Stimulated activated CD4-positive, alpha-beta T cell treated with anti-CD3 and anti-CD28 coated beads, Interleukin-1b, Interleukin-23, amount 100 ng/mL, for 24 hours (primary cell): Measurements from ENCODE around the gene ARHGEF37.

Experiments
- DNase-seq, 4 experiments: peaks; one replicate each; pipeline ENCODE4 v3.0.0-alpha.2; 2020; ENCODE audit warnings: low read depth in 4 of 4, low spot score in 1 of 4

Gene ARHGEF37

GRCh38 chr5:149623473-149623872, 42.2 kb downstream of the ARHGEF37 start:
- no peak for DNase-seq

- no peak for DNase-seq
Observed at GRCh38 chr5:149627070-149627469, 45.8 kb downstream of the ARHGEF37 start.

- no peak for DNase-seq
Observed at GRCh38 chr5:149628221-149628620, 46.9 kb downstream of the ARHGEF37 start.

GRCh38 chr5:149628846-149629388, 47.6 kb downstream of the ARHGEF37 start:
- no peak for DNase-seq

GRCh38 chr5:149629421-149629820, 48.1 kb downstream of the ARHGEF37 start:
- DNase-seq, result no peak

GRCh38 chr5:149630337-149630736, 49.0 kb downstream of the ARHGEF37 start:
- DNase-seq, result no peak

- no peak for DNase-seq
Observed at GRCh38 chr5:149631506-149631905, 50.2 kb downstream of the ARHGEF37 start.

GRCh38 chr5:149632311-149633251, 51.3 kb downstream of the ARHGEF37 start:
- DNase-seq, result no peak

- no peak for DNase-seq
Observed at GRCh38 chr5:149633476-149634350, 52.4 kb downstream of the ARHGEF37 start.

GRCh38 chr5:149635394-149635793, 54.1 kb downstream of the ARHGEF37 start:
- no peak for DNase-seq

GRCh38 chr5:149636191-149636860, 55.0 kb downstream of the ARHGEF37 start:
- DNase-seq, result no peak

GRCh38 chr5:149636861-149637246, 55.6 kb downstream of the ARHGEF37 start:
- peak in 1 of 4 experiments; percentile 56 for DNase-seq

GRCh38 chr5:149638136-149638535, 56.8 kb downstream of the ARHGEF37 start:
- DNase-seq, result no peak

GRCh38 chr5:149638546-149639241, 57.4 kb downstream of the ARHGEF37 start:
- no peak for DNase-seq

GRCh38 chr5:149639737-149640136, 58.4 kb downstream of the ARHGEF37 start:
- no peak for DNase-seq

- DNase-seq, result no peak
Observed at GRCh38 chr5:149640350-149640999, 59.2 kb downstream of the ARHGEF37 start.

GRCh38 chr5:149641000-149641576, 59.8 kb downstream of the ARHGEF37 start:
- DNase-seq, result no peak

GRCh38 chr5:149641600-149641999, 60.3 kb downstream of the ARHGEF37 start:
- no peak for DNase-seq

- DNase-seq, result no peak
Observed at GRCh38 chr5:149643781-149644180, 62.5 kb downstream of the ARHGEF37 start.

GRCh38 chr5:149644629-149645028, 63.3 kb downstream of the ARHGEF37 start:
- DNase-seq, result no peak
